GM19455 (cell line): ENCODE data around the gene XRCC4.

Experiments
- ATAC-seq: cut with Tn5 transposase; IDR thresholded peaks from one replicate; pipeline ENCODE4 v1.9.1; 2021; ENCODE audit not compliant: unreplicated experiment

Gene XRCC4

GRCh38 chr5:83375049-83375745 lies 297.9 kb downstream of the XRCC4 start:
- no peak for ATAC-seq

GRCh38 chr5:83376461-83376860 lies 299.1 kb downstream of the XRCC4 start:
- ATAC-seq: no peak

GRCh38 chr5:83377131-83377865 lies 300.0 kb downstream of the XRCC4 start:
- ATAC-seq: no peak

- no peak for ATAC-seq
These were observed 301.4 kb downstream of the XRCC4 start for GRCh38 chr5:83378624-83379289.

- no peak for ATAC-seq
These were observed 308.5 kb downstream of the XRCC4 start for GRCh38 chr5:83385812-83386211.

GRCh38 chr5:83387041-83387440 lies 309.7 kb downstream of the XRCC4 start:
- ATAC-seq: no peak

- no peak for ATAC-seq
These were observed 311.3 kb downstream of the XRCC4 start for GRCh38 chr5:83388608-83389007.

- ATAC-seq: no peak
These were observed 315.6 kb downstream of the XRCC4 start for GRCh38 chr5:83392766-83393503.

- ATAC-seq: no peak
These were observed 316.1 kb downstream of the XRCC4 start for GRCh38 chr5:83393504-83393866.

- no peak for ATAC-seq
These were observed 316.8 kb downstream of the XRCC4 start for GRCh38 chr5:83394190-83394589.

GRCh38 chr5:83396662-83397061 lies 319.3 kb downstream of the XRCC4 start:
- no peak for ATAC-seq

- ATAC-seq: no peak
These were observed 320.3 kb downstream of the XRCC4 start for GRCh38 chr5:83397658-83398057.

- ATAC-seq: no peak
These were observed 322.9 kb downstream of the XRCC4 start for GRCh38 chr5:83400241-83400640.

GRCh38 chr5:83400701-83401100 lies 323.4 kb downstream of the XRCC4 start:
- no peak for ATAC-seq

- ATAC-seq: no peak
These were observed 323.9 kb downstream of the XRCC4 start for GRCh38 chr5:83401122-83401731.

- ATAC-seq: no peak
These were observed 324.4 kb downstream of the XRCC4 start for GRCh38 chr5:83401775-83402174.
